HCT116 (cell line): ENCODE measurements around the gene MYOM1. TPM values are rescaled to one million over a fixed set of nuclear protein-coding genes. Genes with fewer than 3 reads are reported as not detected.

Source experiments
- ATAC-seq: fragments of 200-7000 bp; cut with Tn5 transposase; 2 replicates; pipeline ENCODE4 v1.9.1; 2020; ENCODE audit warnings: mild to moderate bottlenecking, moderate library complexity
- BruUV-seq: library from RNA; stranded (reverse); fragments of 400-500 nt; replicated peaks from 2 replicates; lab custom pipeline; 2021; lab: Mats Ljungman, UMichigan
- CTCF ChIA-PET: fragments of 300-600 bp; sonication (Branson Sonifier 250); formaldehyde crosslinking; loops from one replicate; lab custom pipeline; 2021; ENCODE audit warnings: antibody characterized with exemption; lab: Charles Lee
- POLR2A ChIA-PET: fragments of 300-600, 350-600 bp; sonication (Branson Sonifier 250); formaldehyde crosslinking; loops from one replicate; lab custom pipeline; 2021; ENCODE audit warnings: antibody characterized with exemption; lab: Charles Lee
- RAD21 ChIA-PET, 2 experiments: fragments of 300-600 bp; sonication (Branson Sonifier 250); formaldehyde crosslinking; loops; one replicate each; lab custom pipeline; 2023; ENCODE audit warnings: low total read pairs in 2 of 2; ENCODE audit not compliant: uncharacterized antibody in 2 of 2, unreplicated experiment in 2 of 2, low non-redundant PET in 1 of 2; lab: Charles Lee
- DNase-seq: peaks from one replicate; pipeline ENCODE4 v3.0.0-alpha.2; 2010; ENCODE audit warnings: low read depth, low spot score
- H2AFZ ChIP-seq: fragments of 200-600 bp; shearing (Covaris generic), sonication (generic); 2 replicates; pipeline ENCODE4 v1.6.1; 2017; ENCODE audit warnings: low read depth, mixed run types, mixed read lengths, antibody characterized with exemption, low read length; ENCODE audit not compliant: poor library complexity, severe bottlenecking
- H3K27ac ChIP-seq: 2 replicates; pipeline ENCODE4 v1.5.1; 2012; ENCODE audit warnings: low read depth, low read length
- H3K27me3 ChIP-seq: fragments of 200-600 bp; sonication (generic); 2 replicates; pipeline ENCODE4 v1.6.1; 2016; ENCODE audit warnings: mixed run types, low read length, mixed read lengths; ENCODE audit not compliant: insufficient read depth
- H3K36me3 ChIP-seq, 2 experiments: fragments of 200-500 bp in 1 of 2; fragments of 200-600 bp in 1 of 2; sonication (Bioruptor generic) in 1 of 2; sonication (generic) in 1 of 2; 2 replicates each; pipeline versions ENCODE4 v1.5.1 to v1.6.1; 2014 to 2016; ENCODE audit warnings: low read length in 2 of 2, inconsistent platforms in 1 of 2, mixed read lengths in 1 of 2, mixed run types in 1 of 2; ENCODE audit not compliant: insufficient read depth in 2 of 2, control insufficient read depth in 1 of 2
- H3K4me1 ChIP-seq, 2 experiments: fragments of 200-600 bp in 1 of 2; sonication (generic) in 1 of 2; 2 replicates each; pipeline versions ENCODE4 v1.5.1 to v1.6.1; 2012 to 2017; ENCODE audit warnings: low read length in 2 of 2, inconsistent platforms in 1 of 2, mild to moderate bottlenecking in 1 of 2, mixed read lengths in 1 of 2, mixed run types in 1 of 2, moderate library complexity in 1 of 2; ENCODE audit not compliant: insufficient read depth in 2 of 2, control insufficient read depth in 1 of 2
- H3K4me2 ChIP-seq: fragments of 200-600 bp; sonication (generic); 2 replicates; pipeline ENCODE4 v1.6.1; 2017; ENCODE audit warnings: mixed run types, low read length, mixed read lengths
- H3K4me3 ChIP-seq, 2 experiments: fragments of 200-600 bp in 1 of 2; sonication (generic) in 1 of 2; replicated peaks in 1 of 2; 2 replicates each; pipeline ENCODE4 v1.5.1; 2011 to 2016; ENCODE audit warnings: low read length in 2 of 2, control low read depth in 1 of 2, low read depth in 1 of 2, mild to moderate bottlenecking in 1 of 2, mixed read lengths in 1 of 2, mixed run types in 1 of 2
- H3K79me2 ChIP-seq: fragments of 200-600 bp; sonication (generic); 2 replicates; pipeline ENCODE4 v1.6.1; 2017; ENCODE audit warnings: mild to moderate bottlenecking, mixed run types, low read length, moderate library complexity, mixed read lengths; ENCODE audit not compliant: insufficient read depth
- H3K9ac ChIP-seq: fragments of 200-600 bp; sonication (generic); 2 replicates; pipeline ENCODE4 v1.6.1; 2016; ENCODE audit warnings: low read length, mixed read lengths
- H3K9me2 ChIP-seq: fragments of 200-600 bp; sonication (generic), shearing (Covaris generic); 2 replicates; pipeline ENCODE4 v1.6.1; 2017; ENCODE audit warnings: mixed run types, mild to moderate bottlenecking, moderate library complexity; ENCODE audit not compliant: insufficient read depth
- H3K9me3 ChIP-seq, 2 experiments: fragments of 200-500 bp in 1 of 2; fragments of 200-600 bp in 1 of 2; sonication (Bioruptor generic) in 1 of 2; sonication (generic) in 1 of 2; 2 replicates each; pipeline ENCODE4 v1.6.1; 2014 to 2017; ENCODE audit warnings: low read length in 2 of 2, mixed read lengths in 2 of 2, inconsistent platforms in 1 of 2, low read depth in 1 of 2, mild to moderate bottlenecking in 1 of 2, mixed run types in 1 of 2, moderate library complexity in 1 of 2; ENCODE audit not compliant: control insufficient read depth in 1 of 2, insufficient read depth in 1 of 2
- H4K20me1 ChIP-seq: fragments of 200-600 bp; sonication (generic), shearing (Covaris generic); 2 replicates; pipeline ENCODE4 v1.6.1; 2017; ENCODE audit warnings: mixed run types, mild to moderate bottlenecking, moderate library complexity; ENCODE audit not compliant: insufficient read depth
- ATF3 ChIP-seq: IDR thresholded peaks from 2 replicates; pipeline ENCODE4 v1.6.1; 2012
- ELF1 ChIP-seq: IDR thresholded peaks from 2 replicates; pipeline ENCODE4 v1.6.1; 2012; ENCODE audit warnings: low read depth, borderline replicate concordance
- EZH2 ChIP-seq: fragments of 200-600 bp; sonication (generic); IDR thresholded peaks from 2 replicates; pipeline ENCODE4 v1.6.1; 2017; ENCODE audit warnings: antibody characterized with exemption, mixed run types
- EZH2phosphoT487 ChIP-seq: fragments of 200-600 bp; IDR thresholded peaks from 2 replicates; pipeline ENCODE4 v1.6.1; 2018; ENCODE audit warnings: antibody characterized with exemption, borderline replicate concordance
- FOSL1 ChIP-seq: IDR thresholded peaks from 2 replicates; pipeline ENCODE4 v1.6.1; 2012; ENCODE audit warnings: low read depth
- JUND ChIP-seq: IDR thresholded peaks from 2 replicates; pipeline ENCODE4 v1.6.1; 2012
- POLR2A ChIP-seq: IDR thresholded peaks from 2 replicates; pipeline ENCODE4 v1.7.0; 2011; ENCODE audit warnings: borderline replicate concordance; ENCODE audit not compliant: insufficient read depth, insufficient read length; ENCODE audit errors: extremely low read depth
- POLR2AphosphoS5 ChIP-seq: IDR thresholded peaks from 2 replicates; pipeline ENCODE4 v1.6.1; 2011; ENCODE audit warnings: mild to moderate bottlenecking, low read depth, low read length, moderate library complexity
- RAD21 ChIP-seq: IDR thresholded peaks from 2 replicates; pipeline ENCODE4 v1.6.1; 2012; ENCODE audit warnings: low read depth, mild to moderate bottlenecking
- SIN3A ChIP-seq: IDR thresholded peaks from 2 replicates; pipeline ENCODE4 v1.6.1; 2012; ENCODE audit warnings: low read depth
- SRF ChIP-seq: IDR thresholded peaks from 2 replicates; pipeline ENCODE4 v1.6.1; 2012; ENCODE audit warnings: low read depth
- TCF7L2 ChIP-seq: IDR thresholded peaks from 2 replicates; pipeline ENCODE4 v1.7.0; 2011; ENCODE audit warnings: borderline replicate concordance, inconsistent platforms; ENCODE audit not compliant: insufficient read depth, insufficient read length; ENCODE audit errors: extremely low read depth
- ZBTB33 ChIP-seq: IDR thresholded peaks from 2 replicates; pipeline ENCODE4 v1.6.1; 2011; ENCODE audit warnings: mild to moderate bottlenecking, low read length, moderate library complexity; ENCODE audit not compliant: insufficient replicate concordance; ENCODE audit errors: extremely low read depth
- ZFX ChIP-seq: fragments of 450-650 bp; IDR thresholded peaks from 2 replicates; pipeline ENCODE4 v1.6.1; 2017
- intact Hi-C: fragments of 100-400 bp; cut with micrococcal nuclease; formaldehyde crosslinking; loops from 2 replicates; pipeline ENCODE4 v1.10.0; 2022
- total RNA-seq: library from RNA; stranded (reverse); gene quantifications from one replicate; pipeline ENCODE4 v1.2.1, GENCODE V29; 2021; ENCODE audit not compliant: unreplicated experiment

MYOM1 gene
- total RNA-seq, 1 experiment from 2014 or later, result 0.52 TPM

- H3K9me3 ChIP-seq, result no peaks in the 10 kb centered on the region
- no peaks in the 10 kb centered on the region for H3K27me3 ChIP-seq
- intact Hi-C loops, result no loop called here
- H3K4me1 ChIP-seq, result peaks cover 0 to 4% of the 10 kb centered on the region in 2 experiments; a peak in 1 of 4 replicates
- H3K79me2 ChIP-seq, result no peaks in the 10 kb centered on the region
- TF ChIP-seq RAD21, result no peak
- no peak for TF ChIP-seq POLR2A
- no peak for TF ChIP-seq ZFX
- no peak for TF ChIP-seq ZBTB33
- TF ChIP-seq POLR2AphosphoS5, result no peak
- TF ChIP-seq EZH2, result no peak
- no peak for TF ChIP-seq SIN3A
- TF ChIP-seq EZH2phosphoT487, result no peak
- TF ChIP-seq TCF7L2, result no peak
- TF ChIP-seq FOSL1, result no peak
- TF ChIP-seq SRF, result no peak
- TF ChIP-seq ELF1, result no peak
- no peak for TF ChIP-seq ATF3
- no peak for TF ChIP-seq JUND
- no peak overlapping the region for H3K4me3 ChIP-seq
- ChIA-PET POLR2A (no interaction called here), RAD21 (no interaction called here), CTCF (interaction anchor here (0.6 to 0.9 kb wide), 2 partner anchors 29 to 35 kb away, joined by 3 read pairs; no protein-coding TSS in a partner anchor)
- H2AFZ ChIP-seq, result no peak overlapping the region
- H4K20me1 ChIP-seq, result no peaks in the 10 kb centered on the region
- ATAC-seq, result no peak
- no peak overlapping the region for H3K27ac ChIP-seq
- no TSS peak for BruUV-seq
- no peak overlapping the region for H3K4me2 ChIP-seq
- H3K36me3 ChIP-seq, result no peaks in the 10 kb centered on the region
- H3K9ac ChIP-seq, result no peak overlapping the region
- no peaks in the 10 kb centered on the region for H3K9me2 ChIP-seq
- DNase-seq, result no peak
Observed at GRCh38 chr18:3100498-3101132, 119.2 kb downstream of the MYOM1 start.
